HepG2 (cell line): ENCODE results near the gene CALML6. TPM values are rescaled to one million over a fixed set of nuclear protein-coding genes. Genes with fewer than 3 reads are reported as not detected.
A peak's percentile ranks its signal among the peaks of the same experiment; 100 is the strongest.

Experiments used
- JUNB ChIP-seq: sonication (generic); formaldehyde crosslinking; IDR thresholded peaks from 2 replicates; pipeline ENCODE4 v1.8.0; 2022; ENCODE audit warnings: missing genetic modification reagents, mild to moderate bottlenecking, borderline replicate concordance
- NFKBIZ ChIP-seq: IDR thresholded peaks from 2 replicates; pipeline ENCODE4 v1.6.1; 2018; ENCODE audit warnings: missing genetic modification reagents, missing compliant biosample characterization
- POGZ ChIP-seq: sonication (generic); formaldehyde crosslinking; IDR thresholded peaks from 2 replicates; pipeline ENCODE4 v1.4.0; 2020; ENCODE audit warnings: mild to moderate bottlenecking, missing genetic modification reagents
- TGIF2 ChIP-seq: IDR thresholded peaks from 2 replicates; pipeline ENCODE4 v1.6.1; 2016; ENCODE audit warnings: control low read depth, missing compliant biosample characterization
- ZNF142 ChIP-seq: sonication (generic); formaldehyde crosslinking; IDR thresholded peaks from 2 replicates; pipeline ENCODE4 v1.4.0; 2020; ENCODE audit warnings: missing genetic modification reagents
- ZNF567 ChIP-seq: sonication (generic); formaldehyde crosslinking; IDR thresholded peaks from 2 replicates; pipeline ENCODE4 v1.8.1; 2023; ENCODE audit warnings: mild to moderate bottlenecking, missing genetic modification reagents, borderline replicate concordance
- polyA plus RNA-seq, 8 experiments: library from polyadenylated mRNA; depleted of rRNA in 3 of 8; stranded (reverse) in 7 of 8; unstranded in 1 of 8; fragments of >200 nt; fragmentation: Illumina TruSeq in 4 of 8; extraction: Trizol in 4 of 8; gene quantifications; 2 replicates each; pipeline versions ENCODE4 v1.2.1 to v1.2.3, GENCODE V29; 2011 to 2016; ENCODE audit warnings: low read depth in 4 of 8, missing spikeins in 1 of 8, mixed read lengths in 1 of 8; ENCODE audit not compliant: insufficient read depth in 1 of 8
- total RNA-seq, 5 experiments: library from RNA; depleted of rRNA; stranded (reverse); fragments of >200 nt; fragmentation: Illumina TruSeq; extraction: Trizol; gene quantifications; 2 replicates each; pipeline ENCODE4 v1.2.3, GENCODE V29; 2016; ENCODE audit warnings: low read depth in 1 of 5

CALML6 gene
- total and polyA plus RNA-seq, 2 of the 13 experiments (the other 11 are each of a cell fraction or from before 2014, with no cell fraction given): 0.11 to 0.12 TPM

- TF ChIP-seq ZNF142 (CRISPR knock-in tag) (no peak), TGIF2 (CRISPR knock-in tag) (no peak), NFKBIZ (CRISPR knock-in tag) (no peak), JUNB (no peak), POGZ (CRISPR knock-in tag) (peak; percentile 51), ZNF567 (CRISPR knock-in tag) (0 out of 2 replicates have a peak, but pooled peaks have one; percentile 55)
Measured at GRCh38 chr1:1919304-1920056, 4.4 kb downstream of the CALML6 start (continued).
